ENCODE results near the gene NRG2.

DNA sequence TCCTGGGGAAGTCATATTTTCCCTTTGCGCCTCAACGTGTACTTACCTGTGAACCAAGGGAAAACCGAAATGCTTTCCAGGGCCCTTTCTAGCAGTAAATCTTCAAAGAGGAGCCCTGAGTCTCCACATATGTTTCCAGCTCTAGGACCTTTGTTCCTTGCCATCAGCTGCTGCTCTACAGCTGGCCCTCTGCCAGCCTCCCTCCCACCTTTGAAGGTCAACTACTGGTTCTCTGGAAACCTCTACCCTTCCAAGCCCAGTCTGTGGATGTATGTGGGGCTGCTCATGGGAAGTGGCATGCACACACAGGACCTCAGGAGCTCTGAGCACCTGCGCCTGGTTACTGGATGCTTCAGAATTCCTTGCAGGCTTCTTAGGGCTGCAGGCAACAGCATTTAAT, 130.3 kb downstream of the NRG2 start:
- TF ChIP-seq, protein P1, sequence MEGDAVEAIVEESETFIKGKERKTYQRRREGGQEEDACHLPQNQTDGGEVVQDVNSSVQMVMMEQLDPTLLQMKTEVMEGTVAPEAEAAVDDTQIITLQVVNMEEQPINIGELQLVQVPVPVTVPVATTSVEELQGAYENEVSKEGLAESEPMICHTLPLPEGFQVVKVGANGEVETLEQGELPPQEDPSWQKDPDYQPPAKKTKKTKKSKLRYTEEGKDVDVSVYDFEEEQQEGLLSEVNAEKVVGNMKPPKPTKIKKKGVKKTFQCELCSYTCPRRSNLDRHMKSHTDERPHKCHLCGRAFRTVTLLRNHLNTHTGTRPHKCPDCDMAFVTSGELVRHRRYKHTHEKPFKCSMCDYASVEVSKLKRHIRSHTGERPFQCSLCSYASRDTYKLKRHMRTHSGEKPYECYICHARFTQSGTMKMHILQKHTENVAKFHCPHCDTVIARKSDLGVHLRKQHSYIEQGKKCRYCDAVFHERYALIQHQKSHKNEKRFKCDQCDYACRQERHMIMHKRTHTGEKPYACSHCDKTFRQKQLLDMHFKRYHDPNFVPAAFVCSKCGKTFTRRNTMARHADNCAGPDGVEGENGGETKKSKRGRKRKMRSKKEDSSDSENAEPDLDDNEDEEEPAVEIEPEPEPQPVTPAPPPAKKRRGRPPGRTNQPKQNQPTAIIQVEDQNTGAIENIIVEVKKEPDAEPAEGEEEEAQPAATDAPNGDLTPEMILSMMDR (conservative IDR thresholded peaks at IDR 0.05; ENCODE audit: low read depth, low read length): no peak
- no peak for TF ChIP-seq EZH2 (IDR thresholded peaks at IDR 0.05; ENCODE audit: borderline replicate concordance, low read depth, low read length, poor library complexity, severe bottlenecking)
